Nephron (organoid): ENCODE data around the gene FAM8A1.

ENCODE experiments used
- H3K27ac Mint-ChIP-seq, 3 experiments: 2 replicates each; pipeline ENCODE4 v1.8.0; 2020; ENCODE audit warnings: mixed read lengths in 3 of 3, mild to moderate bottlenecking in 2 of 3, moderate library complexity in 1 of 3
- H3K27me3 Mint-ChIP-seq: 2 replicates; pipeline ENCODE4 v1.8.0; 2021; ENCODE audit warnings: low read depth, mild to moderate bottlenecking, moderate library complexity, mixed read lengths
- H3K36me3 Mint-ChIP-seq: 2 replicates; pipeline ENCODE4 v1.8.0; 2020; ENCODE audit warnings: low read depth, mixed read lengths
- H3K4me1 Mint-ChIP-seq: 2 replicates; pipeline ENCODE4 v1.8.0; 2020; ENCODE audit warnings: mixed read lengths
- H3K4me3 Mint-ChIP-seq, 3 experiments: 2 replicates each; pipeline ENCODE4 v1.8.0; 2020; ENCODE audit warnings: mild to moderate bottlenecking in 3 of 3, mixed read lengths in 3 of 3, moderate library complexity in 2 of 3
- H3K9me3 Mint-ChIP-seq: 2 replicates; pipeline ENCODE4 v1.8.0; 2020; ENCODE audit warnings: mixed read lengths
- CTCF ChIP-seq, 3 experiments: fragments of 200-600 bp; sonication (generic); IDR thresholded peaks; one replicate each; pipeline ENCODE4 v1.5.0; 2021; ENCODE audit warnings: antibody characterized with exemption in 3 of 3; ENCODE audit not compliant: unreplicated experiment in 3 of 3

Gene FAM8A1

GRCh38 chr6:17610835-17611234, 10.7 kb downstream of the FAM8A1 start:
- Mint-ChIP-seq H3K27ac (peak overlapping the region in 2 of 3 experiments; percentile 3 to 79), H3K4me3 (no peak overlapping the region), H3K9me3 (no peaks in the 10 kb centered on the region), H3K36me3 (peaks cover 34% of the 10 kb centered on the region), H3K4me1 (no peaks in the 10 kb centered on the region), H3K27me3 (no peaks in the 10 kb centered on the region)
- no peak for TF ChIP-seq CTCF (IDR thresholded peaks at IDR 0.05; ENCODE audit: unreplicated experiment in 3 of 3)

GRCh38 chr6:17612048-17612447, 11.9 kb downstream of the FAM8A1 start:
- H3K27me3 Mint-ChIP-seq, result no peaks in the 10 kb centered on the region
- no peaks in the 10 kb centered on the region for H3K4me1 Mint-ChIP-seq
- TF ChIP-seq CTCF (IDR thresholded peaks at IDR 0.05; ENCODE audit: unreplicated experiment in 3 of 3), result no peak
- H3K4me3 Mint-ChIP-seq, result no peak overlapping the region
- peaks cover 37% of the 10 kb centered on the region for H3K36me3 Mint-ChIP-seq
- H3K9me3 Mint-ChIP-seq, result no peaks in the 10 kb centered on the region
- peak overlapping the region in 1 of 3 experiments; percentile 66 for H3K27ac Mint-ChIP-seq

- Mint-ChIP-seq H3K27me3 (no peaks in the 10 kb centered on the region), H3K4me1 (no peaks in the 10 kb centered on the region), H3K4me3 (no peak overlapping the region), H3K9me3 (no peaks in the 10 kb centered on the region), H3K27ac (no peak overlapping the region), H3K36me3 (peaks cover 56% of the 10 kb centered on the region)
- no peak for TF ChIP-seq CTCF (IDR thresholded peaks at IDR 0.05; ENCODE audit: unreplicated experiment in 3 of 3)
Measured at GRCh38 chr6:17615794-17616193, 15.7 kb downstream of the FAM8A1 start.

GRCh38 chr6:17621003-17621402, 20.9 kb downstream of the FAM8A1 start:
- no peak for TF ChIP-seq CTCF (IDR thresholded peaks at IDR 0.05; ENCODE audit: unreplicated experiment in 3 of 3)
- Mint-ChIP-seq H3K27me3 (no peaks in the 10 kb centered on the region), H3K36me3 (peaks cover 72% of the 10 kb centered on the region), H3K4me3 (no peak overlapping the region), H3K4me1 (no peaks in the 10 kb centered on the region), H3K9me3 (no peaks in the 10 kb centered on the region), H3K27ac (no peak overlapping the region)

GRCh38 chr6:17622144-17622543, 22.0 kb downstream of the FAM8A1 start:
- Mint-ChIP-seq H3K36me3 (peaks cover 63% of the 10 kb centered on the region), H3K4me1 (no peaks in the 10 kb centered on the region), H3K4me3 (no peak overlapping the region), H3K9me3 (no peaks in the 10 kb centered on the region), H3K27ac (no peak overlapping the region), H3K27me3 (no peaks in the 10 kb centered on the region)
- no peak for TF ChIP-seq CTCF (IDR thresholded peaks at IDR 0.05; ENCODE audit: unreplicated experiment in 3 of 3)

- Mint-ChIP-seq H3K36me3 (peaks cover 60% of the 10 kb centered on the region), H3K9me3 (no peaks in the 10 kb centered on the region), H3K4me1 (peaks cover 2% of the 10 kb centered on the region), H3K27ac (no peak overlapping the region), H3K4me3 (no peak overlapping the region), H3K27me3 (no peaks in the 10 kb centered on the region)
- TF ChIP-seq CTCF (IDR thresholded peaks at IDR 0.05; ENCODE audit: unreplicated experiment in 3 of 3), result no peak
Measured at GRCh38 chr6:17624396-17624795, 24.3 kb downstream of the FAM8A1 start.
